GDM1 (cell line): ENCODE measurements around the gene PCP4.
"Not testable (repeated sequence)": the region's sequence is repeated elsewhere in the genome, so short reads cannot be mapped to it uniquely, and the experiment has no call there.

Source experiments
- DNase-seq: peaks from one replicate; lab custom pipeline; 2025; lab: John Stamatoyannopoulos, UW

PCP4 gene

GRCh38 chr21:39866093-39866492 lies 1.1 kb upstream of the PCP4 start:
- no peak for DNase-seq

- DNase-seq, result no peak
Observed at GRCh38 chr21:39869141-39869818, 2.0 kb downstream of the PCP4 start.

- no peak for DNase-seq
Observed at GRCh38 chr21:39873687-39874086, 6.4 kb downstream of the PCP4 start.

DNA sequence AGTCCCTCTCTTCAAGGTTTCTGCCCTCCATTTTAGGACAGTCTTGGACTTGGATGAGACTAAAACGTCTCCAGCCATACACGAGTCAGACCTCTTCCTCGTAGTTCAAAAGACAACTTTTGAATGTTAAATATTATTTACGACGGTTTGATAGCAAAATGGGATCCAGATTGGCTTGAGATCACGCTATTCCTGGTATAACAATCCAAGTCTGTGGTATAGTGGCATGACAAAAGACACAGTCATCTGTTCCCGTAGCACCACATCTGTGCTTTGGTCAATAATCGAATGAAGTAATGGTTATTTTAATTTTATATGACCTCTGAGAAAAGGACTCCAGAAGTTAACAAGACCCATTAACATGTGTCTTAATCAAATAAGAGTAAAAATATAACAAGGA lies 7.0 kb downstream of the PCP4 start:
- DNase-seq, result no peak

DNA sequence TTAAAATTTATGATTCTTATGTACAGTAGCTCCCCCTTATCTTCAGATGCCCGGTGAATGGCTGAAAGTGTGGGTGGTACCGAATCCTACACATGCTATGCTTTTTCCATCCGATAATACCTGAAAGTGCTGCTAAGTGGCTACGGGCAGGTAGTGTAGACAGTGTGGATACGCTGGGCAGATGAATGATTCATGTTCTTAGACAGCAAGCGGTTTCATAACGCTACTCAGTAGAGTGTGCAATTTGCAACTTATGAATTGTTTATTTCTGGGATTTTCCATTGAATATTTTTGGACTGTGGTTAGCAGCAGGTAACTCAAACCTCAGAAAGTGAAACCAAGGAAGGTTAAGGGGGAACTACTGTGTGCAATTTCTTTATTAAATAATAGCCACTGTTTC lies 7.5 kb downstream of the PCP4 start:
- DNase-seq, result no peak

- no peak for DNase-seq
Observed at GRCh38 chr21:39881661-39882060, 14.4 kb downstream of the PCP4 start.

- DNase-seq, result no peak
Observed at GRCh38 chr21:39882151-39882838, 15.1 kb downstream of the PCP4 start.

DNA sequence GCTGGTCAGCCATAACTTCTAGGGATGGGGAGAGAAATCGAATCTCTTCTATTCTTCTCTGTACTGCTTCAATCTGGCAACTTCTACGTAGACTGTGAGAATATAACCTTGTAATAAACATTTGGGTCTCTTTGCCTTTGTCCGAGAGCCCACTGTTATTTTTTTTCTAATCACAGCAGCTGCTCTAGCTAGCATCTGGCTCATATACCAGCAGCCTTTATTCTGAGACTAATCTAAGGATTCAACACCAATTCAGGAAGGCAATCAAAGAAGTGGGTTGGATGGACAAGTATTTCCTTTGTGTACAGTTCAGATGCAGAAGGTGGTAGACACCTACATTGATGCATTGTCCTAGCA lies 15.6 kb downstream of the PCP4 start:
- DNase-seq, result no peak

DNA sequence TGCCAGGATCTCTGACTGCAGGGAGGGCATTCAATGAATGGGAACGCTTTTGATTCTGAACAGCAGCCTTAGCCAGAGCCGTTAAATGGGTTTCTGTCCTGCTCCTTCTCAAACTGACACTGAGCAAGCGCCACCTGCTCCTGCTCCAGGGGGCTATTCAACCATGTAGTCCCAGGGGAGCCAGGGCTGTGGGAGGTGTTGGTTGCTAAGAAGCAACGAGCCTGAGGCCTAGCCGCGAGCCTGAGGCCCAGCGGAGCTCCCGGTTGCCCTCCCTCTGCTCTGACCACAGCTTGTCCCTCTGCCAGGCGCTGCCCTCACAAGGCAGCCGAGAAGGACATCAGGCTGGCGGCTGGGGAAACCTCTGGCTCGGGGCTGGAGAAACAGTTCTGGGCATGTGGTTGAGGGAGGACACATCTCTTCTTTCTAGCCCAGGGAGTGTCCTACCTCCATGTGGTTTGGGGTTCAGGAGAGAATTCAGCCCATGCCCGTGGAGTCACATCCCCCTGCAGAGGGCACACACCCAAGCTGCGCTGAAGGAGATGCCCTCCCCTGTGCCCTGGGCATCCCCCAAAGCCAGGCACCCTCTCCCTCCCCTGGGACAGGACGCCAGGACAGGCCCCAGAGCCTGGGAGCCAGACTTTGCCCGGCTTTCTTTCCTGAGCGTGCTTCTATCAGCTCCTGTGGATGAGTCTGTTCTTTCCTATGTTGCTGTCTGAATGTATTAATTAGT lies 18.0 kb downstream of the PCP4 start:
- no peak for DNase-seq

DNA sequence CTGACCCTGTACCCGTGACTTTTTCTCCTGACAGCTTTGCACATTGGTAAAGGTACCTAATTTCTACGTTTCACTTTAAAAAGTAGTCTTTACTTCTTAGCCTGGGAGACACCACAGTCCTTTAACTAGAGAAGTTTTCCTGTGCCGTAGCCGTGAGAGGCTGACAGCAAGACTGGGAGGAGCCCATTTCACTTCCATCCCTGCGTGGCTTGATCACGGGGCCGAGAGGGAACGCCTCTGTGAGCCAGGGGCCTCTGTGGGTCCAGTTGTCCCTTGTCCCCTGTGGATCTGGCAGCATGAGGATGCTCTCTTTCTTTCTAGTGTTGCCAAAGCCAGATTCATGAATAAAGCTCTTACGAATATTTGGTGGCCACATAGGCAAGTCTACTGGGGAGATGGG lies 21.6 kb downstream of the PCP4 start:
- DNase-seq, result no peak

- no peak for DNase-seq
Observed at GRCh38 chr21:39891111-39891510, 23.9 kb downstream of the PCP4 start.

DNA sequence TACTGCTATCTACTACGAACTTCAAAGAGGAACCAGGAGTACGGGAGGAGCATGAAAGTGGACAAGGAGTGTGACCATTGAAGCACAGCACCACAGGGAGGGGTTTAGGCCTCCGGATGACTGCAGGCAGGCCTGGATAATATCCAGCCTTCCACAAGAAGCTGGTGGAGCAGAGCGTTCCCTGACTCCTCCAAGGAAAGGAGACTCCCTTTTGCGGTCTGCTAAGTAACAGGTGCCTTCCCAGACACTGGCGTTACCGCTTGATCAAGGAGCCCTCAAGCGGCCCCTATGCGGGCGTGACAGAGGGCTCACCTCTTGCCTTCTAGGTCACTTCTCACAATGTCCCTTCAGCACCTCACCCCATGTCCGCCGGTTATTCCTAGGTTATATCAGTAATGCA lies 24.6 kb downstream of the PCP4 start:
- DNase-seq, result not testable (repeated sequence)

- DNase-seq, result no peak
Observed at GRCh38 chr21:39900491-39900890, 33.3 kb downstream of the PCP4 start.

GRCh38 chr21:39900911-39901310 lies 33.7 kb downstream of the PCP4 start:
- DNase-seq, result no peak

GRCh38 chr21:39902986-39903385 lies 35.7 kb downstream of the PCP4 start:
- DNase-seq, result no peak

GRCh38 chr21:39904457-39904856 lies 37.2 kb downstream of the PCP4 start:
- DNase-seq, result no peak

DNA sequence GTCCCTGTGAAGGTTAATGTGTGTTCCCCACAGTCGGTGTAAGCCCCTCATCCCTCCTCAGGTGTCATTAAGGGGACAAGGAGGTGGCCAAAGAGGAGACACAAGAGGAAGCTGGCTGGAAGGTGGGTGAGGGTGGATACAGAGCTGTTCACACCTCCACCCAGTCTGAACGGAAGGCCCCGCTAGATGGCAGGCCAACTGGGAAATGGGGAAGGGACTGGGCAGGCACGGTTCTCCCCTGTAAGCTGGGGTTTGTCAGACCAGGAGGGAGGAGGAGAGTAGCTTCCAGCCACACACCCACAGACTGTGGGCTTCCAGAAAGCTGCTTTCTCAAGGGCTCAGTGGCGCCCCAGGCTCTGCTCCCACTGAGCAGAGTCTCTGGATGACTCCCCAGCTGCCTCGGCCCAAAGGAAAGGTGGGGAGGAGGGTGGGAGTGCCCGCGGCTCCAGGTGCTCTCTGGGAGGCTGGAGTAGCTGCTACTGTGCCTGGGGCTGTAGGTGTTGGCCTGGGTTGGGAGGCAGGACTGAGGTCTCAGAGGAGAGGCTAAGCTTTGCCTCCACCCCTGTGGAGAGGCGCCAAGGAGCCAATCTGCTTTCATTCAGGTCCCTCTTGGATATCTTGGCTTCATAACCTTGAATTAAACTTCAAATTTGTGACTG lies 41.2 kb downstream of the PCP4 start:
- no peak for DNase-seq

DNA sequence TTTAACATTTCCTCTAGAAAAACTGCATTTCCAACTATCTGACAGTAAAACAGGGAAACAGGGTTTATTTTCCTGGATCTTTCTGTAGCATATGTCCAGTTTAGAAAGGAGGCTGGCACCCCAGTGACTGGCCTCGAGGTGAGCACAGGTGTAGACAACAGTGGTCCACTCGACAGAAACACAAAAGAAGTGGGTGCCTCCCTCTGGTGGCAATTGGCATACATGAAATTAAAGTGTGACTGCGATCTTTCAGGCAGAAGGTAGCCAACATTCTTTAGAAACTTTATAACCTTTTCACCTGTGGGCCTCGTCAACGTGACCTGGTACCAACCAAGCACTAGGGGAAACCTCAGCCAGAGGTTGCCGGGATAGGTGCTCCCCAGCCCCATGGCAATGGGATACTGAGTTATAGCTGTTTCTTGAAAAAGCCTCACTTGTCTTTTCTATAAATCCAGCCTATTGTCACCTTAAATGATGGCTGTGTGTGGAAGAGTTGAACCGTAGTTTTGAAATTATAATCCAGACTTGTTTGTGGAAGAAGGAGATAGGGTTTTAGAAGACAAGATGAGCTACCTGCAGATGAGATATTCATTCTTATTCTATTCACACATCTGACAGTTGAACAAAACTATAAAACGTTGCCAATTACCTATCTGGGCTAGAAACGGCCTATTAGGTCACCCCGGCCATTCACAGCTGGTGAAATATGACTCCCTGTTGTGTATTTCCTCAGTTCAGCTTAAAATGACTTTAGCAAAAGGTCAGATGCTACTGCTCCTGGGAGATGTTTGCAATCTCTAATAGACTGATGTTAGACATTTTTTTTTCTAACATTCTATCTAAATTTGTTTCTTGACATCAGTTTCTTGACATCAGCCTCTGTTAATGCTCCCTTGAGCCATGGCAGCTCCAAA lies 44.3 kb downstream of the PCP4 start:
- no peak for DNase-seq

DNA sequence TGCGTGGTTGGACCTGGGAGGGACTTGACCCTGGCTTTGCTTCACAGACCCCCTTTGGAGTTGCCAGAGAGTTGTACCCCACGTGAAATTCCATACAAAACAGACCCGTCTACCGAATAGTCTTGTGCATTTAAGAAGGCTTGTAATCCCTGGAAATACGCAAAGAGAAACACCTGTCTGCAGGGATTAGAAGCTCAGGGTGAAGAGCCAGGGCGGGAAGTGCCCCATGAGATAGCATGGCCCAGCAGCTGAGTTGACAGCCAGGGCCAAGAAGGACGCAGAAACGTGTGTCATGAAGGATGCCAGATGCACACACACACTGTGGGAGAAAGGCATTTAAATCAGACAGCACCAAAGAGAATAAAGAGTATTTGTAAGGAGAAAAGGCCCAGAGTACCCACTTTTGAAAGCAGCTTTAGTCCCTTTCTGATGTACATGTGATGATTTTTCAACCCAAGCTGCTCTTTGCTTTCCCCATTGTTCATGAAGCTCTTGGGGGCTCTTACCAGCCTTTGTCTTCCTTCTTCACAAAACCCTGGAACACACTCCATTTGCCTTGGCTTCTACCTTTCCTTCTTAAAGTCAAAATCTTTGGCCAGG lies 46.6 kb downstream of the PCP4 start:
- DNase-seq, result no peak

DNA sequence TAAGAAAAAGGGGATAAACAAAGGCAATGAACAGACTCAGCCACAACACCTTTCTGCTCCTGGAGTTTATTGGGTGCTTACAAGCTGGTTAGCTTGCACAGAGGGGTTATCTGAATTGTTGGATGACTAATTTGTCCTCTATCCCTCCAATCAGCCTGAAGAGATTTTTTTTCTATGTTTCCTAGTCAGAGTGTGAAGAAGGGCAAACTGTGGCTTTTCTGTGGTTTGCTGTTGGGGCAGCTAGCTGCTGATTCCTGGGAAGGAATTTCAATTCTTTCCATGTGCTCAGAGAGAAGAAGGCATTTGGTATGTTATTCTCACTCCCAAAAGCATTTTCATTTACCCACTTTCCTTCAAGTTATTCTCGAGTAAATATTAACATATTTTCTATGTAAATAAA lies 48.6 kb downstream of the PCP4 start:
- no peak for DNase-seq

- DNase-seq, result no peak
Observed at GRCh38 chr21:39918558-39918957, 51.3 kb downstream of the PCP4 start.
